Suprapubic skin (tissue), 3 donors: Measurements from ENCODE around the gene COL4A1.

Source experiments
- EP300 ChIP-seq: sonication (generic); formaldehyde crosslinking; IDR thresholded peaks from one replicate; pipeline ENCODE4 v1.6.1; 2017; ENCODE audit warnings: antibody characterized with exemption
- POLR2A ChIP-seq, 2 donors: fragments of 450-650 bp; IDR thresholded peaks; one replicate each; pipeline ENCODE4 v1.6.1; 2017; ENCODE audit warnings: antibody characterized with exemption in 2 of 2, mild to moderate bottlenecking in 2 of 2, moderate library complexity in 2 of 2
- TF ChIP-seq, protein P1 (sequence below), 2 donors: fragments of 200-600 bp in 1 of 2; fragments of 450-650 bp in 1 of 2; sonication (generic) in 1 of 2; IDR thresholded peaks; one replicate each; pipeline ENCODE4 v1.5.1; 2016 to 2019; ENCODE audit warnings: antibody characterized with exemption in 2 of 2, mild to moderate bottlenecking in 1 of 2, moderate library complexity in 1 of 2

DNA sequence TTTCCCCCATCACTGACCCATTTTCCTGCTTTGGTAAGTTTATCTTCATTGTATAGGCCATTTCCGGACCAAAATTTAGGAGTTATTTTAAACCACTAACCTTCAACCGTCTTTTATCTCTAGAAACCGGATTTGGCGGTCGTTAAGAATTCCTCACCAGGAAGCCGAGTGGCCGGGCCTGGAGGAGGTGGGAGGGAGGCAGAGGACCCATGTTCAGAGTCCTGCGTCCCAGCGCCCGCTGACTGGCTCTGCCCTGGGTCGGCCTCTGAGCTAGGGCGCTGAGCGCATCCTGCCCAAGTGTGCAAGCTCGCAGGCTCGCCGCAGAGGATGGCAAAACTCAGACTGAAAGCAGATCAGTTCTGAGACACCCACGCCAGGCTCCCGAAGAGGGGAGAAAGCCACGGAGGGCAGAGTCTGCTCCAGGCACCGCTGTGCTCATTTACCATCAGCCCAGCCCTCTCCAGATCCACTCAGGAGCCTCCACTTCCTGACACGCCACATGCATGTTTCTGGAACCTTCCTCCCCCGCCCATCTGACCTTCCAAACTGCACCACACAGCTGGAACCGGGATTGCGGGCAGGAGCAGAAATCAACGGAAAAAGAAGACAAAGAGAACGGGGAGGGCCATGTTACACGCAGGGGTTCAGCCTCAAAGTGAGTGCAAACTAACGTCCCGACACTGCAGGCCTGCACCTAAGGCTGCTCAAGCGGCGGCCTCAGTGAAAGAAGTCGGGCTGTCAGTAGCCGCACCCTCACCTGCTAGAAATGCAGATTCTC lies 8.3 kb downstream of the COL4A1 start:
- TF ChIP-seq, protein P1, sequence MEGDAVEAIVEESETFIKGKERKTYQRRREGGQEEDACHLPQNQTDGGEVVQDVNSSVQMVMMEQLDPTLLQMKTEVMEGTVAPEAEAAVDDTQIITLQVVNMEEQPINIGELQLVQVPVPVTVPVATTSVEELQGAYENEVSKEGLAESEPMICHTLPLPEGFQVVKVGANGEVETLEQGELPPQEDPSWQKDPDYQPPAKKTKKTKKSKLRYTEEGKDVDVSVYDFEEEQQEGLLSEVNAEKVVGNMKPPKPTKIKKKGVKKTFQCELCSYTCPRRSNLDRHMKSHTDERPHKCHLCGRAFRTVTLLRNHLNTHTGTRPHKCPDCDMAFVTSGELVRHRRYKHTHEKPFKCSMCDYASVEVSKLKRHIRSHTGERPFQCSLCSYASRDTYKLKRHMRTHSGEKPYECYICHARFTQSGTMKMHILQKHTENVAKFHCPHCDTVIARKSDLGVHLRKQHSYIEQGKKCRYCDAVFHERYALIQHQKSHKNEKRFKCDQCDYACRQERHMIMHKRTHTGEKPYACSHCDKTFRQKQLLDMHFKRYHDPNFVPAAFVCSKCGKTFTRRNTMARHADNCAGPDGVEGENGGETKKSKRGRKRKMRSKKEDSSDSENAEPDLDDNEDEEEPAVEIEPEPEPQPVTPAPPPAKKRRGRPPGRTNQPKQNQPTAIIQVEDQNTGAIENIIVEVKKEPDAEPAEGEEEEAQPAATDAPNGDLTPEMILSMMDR (IDR thresholded peaks at IDR 0.05): no peak
- no peak for TF ChIP-seq EP300
- no peak for TF ChIP-seq POLR2A (IDR thresholded peaks at IDR 0.05)
